GM23248 (cell line): Measurements from ENCODE around the gene IFNA16. TPM values are rescaled to one million over a fixed set of nuclear protein-coding genes. Genes with fewer than 3 reads are reported as not detected.
"Not testable (repeated sequence)": the region's sequence is repeated elsewhere in the genome, so short reads cannot be mapped to it uniquely, and the experiment has no call there.

Experiments
- DNase-seq: peaks from one replicate; pipeline ENCODE4 v3.0.0-alpha.2; 2015
- H2AFZ ChIP-seq: fragments of 200-600 bp; sonication (generic); 2 replicates; pipeline ENCODE4 v1.6.1; 2016; ENCODE audit warnings: antibody characterized with exemption
- H3F3A ChIP-seq: fragments of 200-600 bp; sonication (generic); 2 replicates; pipeline ENCODE4 v1.6.1; 2016; ENCODE audit warnings: mild to moderate bottlenecking, antibody characterized with exemption, mixed run types; ENCODE audit not compliant: insufficient read depth
- H3K27ac ChIP-seq: fragments of 200-600 bp; sonication (generic); 2 replicates; pipeline ENCODE4 v1.5.1; 2016; ENCODE audit warnings: mild to moderate bottlenecking
- H3K27me3 ChIP-seq: fragments of 200-600 bp; sonication (generic); replicated peaks from 2 replicates; pipeline ENCODE4 v1.6.1; 2016; ENCODE audit warnings: mild to moderate bottlenecking; ENCODE audit not compliant: insufficient read depth
- H3K36me3 ChIP-seq: fragments of 200-600 bp; sonication (generic); 2 replicates; pipeline ENCODE4 v1.6.1; 2016; ENCODE audit warnings: low read depth, mild to moderate bottlenecking
- H3K4me1 ChIP-seq: fragments of 200-600 bp; sonication (generic); 2 replicates; pipeline ENCODE4 v1.6.1; 2016; ENCODE audit warnings: mild to moderate bottlenecking; ENCODE audit not compliant: insufficient read depth
- H3K4me2 ChIP-seq: fragments of 200-600 bp; sonication (generic); one replicate; pipeline ENCODE4 v1.6.1; 2016; ENCODE audit warnings: mild to moderate bottlenecking; ENCODE audit not compliant: unreplicated experiment
- H3K4me3 ChIP-seq: fragments of 200-600 bp; sonication (generic); 2 replicates; pipeline ENCODE4 v1.5.1; 2016; ENCODE audit warnings: mild to moderate bottlenecking
- H3K79me2 ChIP-seq: fragments of 200-600 bp; sonication (generic); 2 replicates; pipeline ENCODE4 v1.6.1; 2016; ENCODE audit warnings: mild to moderate bottlenecking; ENCODE audit not compliant: insufficient read depth
- H3K9ac ChIP-seq: fragments of 200-600 bp; sonication (generic); 2 replicates; pipeline ENCODE4 v1.6.1; 2016; ENCODE audit warnings: mild to moderate bottlenecking
- H3K9me2 ChIP-seq: fragments of 200-600 bp; sonication (generic); 2 replicates; pipeline ENCODE4 v1.6.1; 2016; ENCODE audit warnings: mixed run types, mild to moderate bottlenecking, moderate library complexity; ENCODE audit not compliant: insufficient read depth
- H3K9me3 ChIP-seq: fragments of 200-600 bp; sonication (generic); one replicate; pipeline ENCODE4 v1.6.1; 2017; ENCODE audit warnings: low read depth
- H4K20me1 ChIP-seq: fragments of 200-600 bp; sonication (generic); 2 replicates; pipeline ENCODE4 v1.6.0; 2016; ENCODE audit not compliant: insufficient read depth
- EZH2 ChIP-seq: fragments of 200-600 bp; sonication (generic); IDR thresholded peaks from 2 replicates; pipeline ENCODE4 v1.6.1; 2018; ENCODE audit warnings: antibody characterized with exemption, mild to moderate bottlenecking; ENCODE audit not compliant: insufficient read depth, poor library complexity, severe bottlenecking
- EZH2phosphoT487 ChIP-seq: fragments of 200-600 bp; sonication (generic); IDR thresholded peaks from 2 replicates; pipeline ENCODE4 v1.6.1; 2018; ENCODE audit warnings: antibody characterized with exemption, moderate library complexity, mild to moderate bottlenecking, low read depth; ENCODE audit not compliant: insufficient read depth
- WGBS, 2 experiments: methylation state at CpG; one replicate each; pipeline ENCODE4 v1.1.6; 2015 to 2017; ENCODE audit warnings: low lambda C conversion rate in 2 of 2, low coverage in 1 of 2; ENCODE audit errors: missing lambda C conversion rate in 2 of 2; 5-methylcytosine and 5-hydroxymethylcytosine counted together
- in situ Hi-C: fragments of 300-500 bp; cut with MboI; formaldehyde crosslinking; loops from 2 replicates; pipeline ENCODE4 v1.15.0; 2020
- polyA plus RNA-seq: library from polyadenylated mRNA; unstranded; fragments of >200 nt; fragmentation: Nextera tagmentation; extraction: Ambion mirVana; gene quantifications from 2 replicates; pipeline ENCODE4 v1.2.1, GENCODE V29; 2016
- total RNA-seq: library from RNA; depleted of rRNA; stranded (reverse); fragments of >200 nt; shearing (Covaris generic); gene quantifications from 2 replicates; pipeline ENCODE4 v1.2.3, GENCODE V29; 2014

Gene IFNA16
- total and polyA plus RNA-seq, 2 experiments from 2014 or later: not detected

GRCh38 chr9:21251638-21252037 lies 34.5 kb upstream of the IFNA16 start:
- no peaks in the 10 kb centered on the region for H3K36me3 ChIP-seq
- H3K9me3 ChIP-seq: no peaks in the 10 kb centered on the region
- no peaks in the 10 kb centered on the region for H3K9me2 ChIP-seq
- H3K4me3 ChIP-seq: no peak overlapping the region
- no peaks in the 10 kb centered on the region for H3F3A ChIP-seq
- H3K27me3 ChIP-seq: peaks cover 70% of the 10 kb centered on the region
- DNase-seq: no peak
- H4K20me1 ChIP-seq: no peaks in the 10 kb centered on the region
- no peak overlapping the region for H3K27ac ChIP-seq
- WGBS, 2 experiments: 38 to 51% methylated on average over 4 of the region's 4 CpGs
- no peak overlapping the region for H2AFZ ChIP-seq
- TF ChIP-seq EZH2 (no peak), EZH2phosphoT487 (no peak)
- no peak overlapping the region for H3K9ac ChIP-seq
- no peak overlapping the region for H3K4me2 ChIP-seq
- no peaks in the 10 kb centered on the region for H3K79me2 ChIP-seq
- no peaks in the 10 kb centered on the region for H3K4me1 ChIP-seq
- in situ Hi-C loops: no loop called here

- Histone ChIP-seq H3K4me1 (no peaks in the 10 kb centered on the region), H3K9me2 (no peaks in the 10 kb centered on the region), H3K4me2 (no peak overlapping the region), H3K79me2 (no peaks in the 10 kb centered on the region), H3K9me3 (no peaks in the 10 kb centered on the region), H3F3A (no peaks in the 10 kb centered on the region), H3K27ac (no peak overlapping the region), H3K27me3 (peaks cover 68% of the 10 kb centered on the region), H2AFZ (no peak overlapping the region), H3K9ac (no peak overlapping the region), H3K36me3 (no peaks in the 10 kb centered on the region), H4K20me1 (no peaks in the 10 kb centered on the region), H3K4me3 (no peak overlapping the region)
- in situ Hi-C loops: no loop called here
- 15 to 25% methylated on average over 1 of the region's 1 CpG for WGBS, 2 experiments
- DNase-seq: no peak
- no peak for TF ChIP-seq EZH2phosphoT487
- no peak for TF ChIP-seq EZH2
These were observed 34.1 kb upstream of the IFNA16 start for GRCh38 chr9:21251190-21251589.

DNA sequence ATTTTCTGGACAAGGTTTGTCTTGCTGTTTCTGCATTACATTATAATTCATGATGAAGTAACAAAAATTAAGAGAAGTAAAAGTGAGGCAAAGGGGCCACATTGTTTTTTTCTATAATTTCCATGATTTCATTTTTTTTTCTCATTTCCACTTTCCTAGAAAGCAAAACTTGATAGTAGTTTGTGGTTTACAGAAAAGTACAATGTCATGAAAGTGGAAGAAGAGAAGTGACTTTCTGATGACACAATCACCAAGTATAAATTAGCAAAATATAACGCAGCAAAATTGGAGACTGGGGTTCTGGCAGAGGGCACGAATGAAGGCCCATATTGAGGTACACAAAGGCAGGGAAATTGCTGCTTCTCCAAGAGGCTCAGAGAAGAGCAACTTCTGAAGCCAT lies 27.7 kb upstream of the IFNA16 start:
- H3K4me1 ChIP-seq: no peaks in the 10 kb centered on the region
- WGBS, 2 experiments: 29 to 44% methylated on average over 2 of the region's 2 CpGs
- no peaks in the 10 kb centered on the region for H3K9me3 ChIP-seq
- TF ChIP-seq EZH2 (no peak), EZH2phosphoT487 (no peak)
- no peak for DNase-seq
- no peak overlapping the region for H3K27ac ChIP-seq
- H3K79me2 ChIP-seq: no peaks in the 10 kb centered on the region
- no peak overlapping the region for H2AFZ ChIP-seq
- no peaks in the 10 kb centered on the region for H4K20me1 ChIP-seq
- no peak overlapping the region for H3K9ac ChIP-seq
- no peaks in the 10 kb centered on the region for H3F3A ChIP-seq
- H3K4me3 ChIP-seq: no peak overlapping the region
- peaks cover 68% of the 10 kb centered on the region for H3K27me3 ChIP-seq
- H3K4me2 ChIP-seq: no peak overlapping the region
- in situ Hi-C loops: loop anchor here (25.0 kb wide), 1 partner anchor 542 kb away; no protein-coding TSS in a partner anchor
- no peaks in the 10 kb centered on the region for H3K9me2 ChIP-seq
- H3K36me3 ChIP-seq: no peaks in the 10 kb centered on the region

- Histone ChIP-seq H3K4me1 (no peaks in the 10 kb centered on the region), H3K79me2 (no peaks in the 10 kb centered on the region), H3K9ac (no peak within 1 kb of the TSS), H3K4me3 (no peak within 1 kb of the TSS), H2AFZ (no peak within 1 kb of the TSS), H3K27me3 (peaks cover 71% of the 10 kb centered on the region), H3K4me2 (no peak within 1 kb of the TSS), H3K36me3 (no peaks in the 10 kb centered on the region), H3F3A (no peaks in the 10 kb centered on the region), H3K27ac (no peak within 1 kb of the TSS), H4K20me1 (no peaks in the 10 kb centered on the region), H3K9me2 (no peaks in the 10 kb centered on the region), H3K9me3 (no peaks in the 10 kb centered on the region)
- 48 to 51% methylated on average over 2 of the region's 2 CpGs for WGBS, 2 experiments
- TF ChIP-seq EZH2phosphoT487 (no peak), EZH2 (no peak)
- DNase-seq: no peak
- in situ Hi-C loops: loop anchor here (25.0 kb wide), 1 partner anchor 547 kb away; no protein-coding TSS in a partner anchor
These were observed 22.8 kb upstream of the IFNA16 start, which contains the start of gene IFNA14 for GRCh38 chr9:21239911-21240310. Gene IFNA14 (minus strand): TSS chr9:21240005. CDS start chr9:21239935, 70 bp downstream.

- in situ Hi-C loops: loop anchor here (25.0 kb wide), 1 partner anchor 551 kb away; no protein-coding TSS in a partner anchor
- H3K4me1 ChIP-seq, H3K4me2 ChIP-seq, H4K20me1 ChIP-seq, H3K9ac ChIP-seq, H3K36me3 ChIP-seq, DNase-seq, H3K9me3 ChIP-seq, H3K9me2 ChIP-seq, H2AFZ ChIP-seq, H3K4me3 ChIP-seq, H3F3A ChIP-seq, H3K79me2 ChIP-seq, H3K27ac ChIP-seq: not testable (repeated sequence)
- WGBS, 2 experiments: 0 to 13% methylated on average over 1 of the region's 1 CpG
- peaks cover 43% of the 10 kb centered on the region for H3K27me3 ChIP-seq
These were observed 19.2 kb upstream of the IFNA16 start for GRCh38 chr9:21236360-21236714.

- not testable (repeated sequence) for H3K9me2 ChIP-seq, H3K27ac ChIP-seq, H3K4me1 ChIP-seq, H3K9me3 ChIP-seq, H3F3A ChIP-seq, H3K9ac ChIP-seq, H3K36me3 ChIP-seq, H4K20me1 ChIP-seq, H3K79me2 ChIP-seq
- WGBS, 2 experiments: 27 to 32% methylated on average over 8 of the region's 8 CpGs
- in situ Hi-C loops: loop anchor here (25.0 kb wide), 1 partner anchor 552 kb away; no protein-coding TSS in a partner anchor
- H3K27me3 ChIP-seq: peaks cover 43% of the 10 kb centered on the region
- peak overlapping the region; percentile 25; the same call in 1 of the 2 replicates for H3K4me3 ChIP-seq
- H3K4me2 ChIP-seq: peak overlapping the region; percentile 14
- peak overlapping the region; percentile 32; the same call in 1 of the 2 replicates for H2AFZ ChIP-seq
- peak; percentile 70 for DNase-seq
These were observed 18.6 kb upstream of the IFNA16 start for GRCh38 chr9:21235468-21236359.
